ACC112 (cell line): Measurements from ENCODE around the gene MRPS18A.

Experiments
- H2AFZ ChIP-seq: fragments of 200-600 bp; sonication (generic); one replicate; pipeline ENCODE4 v1.6.0; 2017; ENCODE audit warnings: antibody characterized with exemption, low read length; ENCODE audit not compliant: unreplicated experiment
- H3K27ac ChIP-seq: fragments of 200-600 bp; sonication (generic); 2 replicates; pipeline ENCODE4 v1.5.1; 2014; ENCODE audit warnings: low read depth, mild to moderate bottlenecking, antibody characterized with exemption, low read length, moderate library complexity
- H3K27me3 ChIP-seq: fragments of 200-600 bp; sonication (generic); 2 replicates; pipeline ENCODE4 v1.6.1; 2014; ENCODE audit warnings: mild to moderate bottlenecking, antibody characterized with exemption, low read length, moderate library complexity, mixed read lengths; ENCODE audit not compliant: insufficient read depth
- H3K36me3 ChIP-seq: fragments of 200-600 bp; sonication (generic); 2 replicates; pipeline ENCODE4 v1.6.1; 2016; ENCODE audit warnings: mild to moderate bottlenecking, antibody characterized with exemption, low read length, moderate library complexity, mixed read lengths; ENCODE audit not compliant: insufficient read depth
- H3K4me1 ChIP-seq: fragments of 200-600 bp; sonication (generic); one replicate; pipeline ENCODE4 v1.6.1; 2016; ENCODE audit warnings: low read length, mixed read lengths; ENCODE audit not compliant: insufficient read depth, unreplicated experiment, control insufficient read depth
- H3K4me3 ChIP-seq: fragments of 200-600 bp; sonication (generic); 2 replicates; pipeline ENCODE4 v1.5.1; 2014; ENCODE audit warnings: mild to moderate bottlenecking, low read depth, low read length
- H3K79me2 ChIP-seq: fragments of 200-600 bp; sonication (generic); one replicate; pipeline ENCODE4 v1.6.0; 2016; ENCODE audit warnings: low read length; ENCODE audit not compliant: control insufficient read depth, unreplicated experiment, insufficient read depth

Gene MRPS18A

GRCh38 chr6:43677759-43678158 lies 9.8 kb downstream of the MRPS18A start:
- no peaks in the 10 kb centered on the region for H3K27me3 ChIP-seq
- H3K4me1 ChIP-seq, result no peaks in the 10 kb centered on the region
- H3K79me2 ChIP-seq, result peaks cover 11% of the 10 kb centered on the region
- no peak overlapping the region for H3K4me3 ChIP-seq
- H3K36me3 ChIP-seq, result peaks cover 10% of the 10 kb centered on the region; the same call in 1 of the 2 replicates
- no peak overlapping the region for H2AFZ ChIP-seq
- no peak overlapping the region for H3K27ac ChIP-seq

- H3K27me3 ChIP-seq, result no peaks in the 10 kb centered on the region
- H3K79me2 ChIP-seq, result peaks cover 5% of the 10 kb centered on the region
- H2AFZ ChIP-seq, result no peak overlapping the region
- H3K27ac ChIP-seq, result no peak overlapping the region
- peaks cover 10% of the 10 kb centered on the region; the same call in 1 of the 2 replicates for H3K36me3 ChIP-seq
- no peak overlapping the region for H3K4me3 ChIP-seq
- no peaks in the 10 kb centered on the region for H3K4me1 ChIP-seq
Observed at GRCh38 chr6:43676962-43677606, 10.5 kb downstream of the MRPS18A start.

GRCh38 chr6:43674921-43675320 lies 12.7 kb downstream of the MRPS18A start:
- no peaks in the 10 kb centered on the region for H3K4me1 ChIP-seq
- H3K4me3 ChIP-seq, result no peak overlapping the region
- H3K27me3 ChIP-seq, result no peaks in the 10 kb centered on the region
- no peaks in the 10 kb centered on the region for H3K79me2 ChIP-seq
- H3K36me3 ChIP-seq, result peaks cover 6% of the 10 kb centered on the region; the same call in 1 of the 2 replicates
- H3K27ac ChIP-seq, result no peak overlapping the region
- no peak overlapping the region for H2AFZ ChIP-seq

- H3K4me1 ChIP-seq, result peaks cover 1% of the 10 kb centered on the region
- no peak overlapping the region for H2AFZ ChIP-seq
- H3K27ac ChIP-seq, result no peak overlapping the region
- no peaks in the 10 kb centered on the region for H3K27me3 ChIP-seq
- H3K79me2 ChIP-seq, result no peaks in the 10 kb centered on the region
- H3K36me3 ChIP-seq, result peaks cover 6% of the 10 kb centered on the region; the same call in 1 of the 2 replicates
- H3K4me3 ChIP-seq, result no peak overlapping the region
Observed at GRCh38 chr6:43674291-43674690, 13.3 kb downstream of the MRPS18A start.

GRCh38 chr6:43673444-43674084 lies 14.0 kb downstream of the MRPS18A start:
- peaks cover 8% of the 10 kb centered on the region for H3K4me1 ChIP-seq
- H3K27me3 ChIP-seq, result no peaks in the 10 kb centered on the region
- H2AFZ ChIP-seq, result no peak overlapping the region
- H3K4me3 ChIP-seq, result no peak overlapping the region
- no peak overlapping the region for H3K27ac ChIP-seq
- H3K79me2 ChIP-seq, result no peaks in the 10 kb centered on the region
- H3K36me3 ChIP-seq, result peaks cover 6% of the 10 kb centered on the region; the same call in 1 of the 2 replicates

GRCh38 chr6:43671801-43672690 lies 15.5 kb downstream of the MRPS18A start:
- Histone ChIP-seq H2AFZ (no peak overlapping the region), H3K36me3 (no peaks in the 10 kb centered on the region; the same call in 1 of the 2 replicates), H3K4me1 (peaks cover 16% of the 10 kb centered on the region), H3K27ac (no peak overlapping the region), H3K4me3 (no peak overlapping the region), H3K27me3 (no peaks in the 10 kb centered on the region), H3K79me2 (no peaks in the 10 kb centered on the region)

- Histone ChIP-seq H3K36me3 (no peaks in the 10 kb centered on the region; the same call in 1 of the 2 replicates), H3K27ac (no peak overlapping the region), H2AFZ (no peak overlapping the region), H3K4me3 (no peak overlapping the region), H3K4me1 (peaks cover 16% of the 10 kb centered on the region), H3K27me3 (no peaks in the 10 kb centered on the region), H3K79me2 (no peaks in the 10 kb centered on the region)
Observed at GRCh38 chr6:43671011-43671800, 16.4 kb downstream of the MRPS18A start.

- H3K4me1 ChIP-seq, result peaks cover 16% of the 10 kb centered on the region
- H3K79me2 ChIP-seq, result no peaks in the 10 kb centered on the region
- no peak overlapping the region for H2AFZ ChIP-seq
- H3K4me3 ChIP-seq, result no peak overlapping the region
- H3K27ac ChIP-seq, result no peak overlapping the region
- no peaks in the 10 kb centered on the region for H3K27me3 ChIP-seq
- H3K36me3 ChIP-seq, result no peaks in the 10 kb centered on the region; the same call in 1 of the 2 replicates
Observed at GRCh38 chr6:43670623-43670986, 17.0 kb downstream of the MRPS18A start.

GRCh38 chr6:43669922-43670622 lies 17.5 kb downstream of the MRPS18A start:
- Histone ChIP-seq H3K36me3 (no peaks in the 10 kb centered on the region; the same call in 1 of the 2 replicates), H3K4me3 (no peak overlapping the region), H3K27ac (no peak overlapping the region), H3K27me3 (no peaks in the 10 kb centered on the region), H2AFZ (no peak overlapping the region), H3K4me1 (peaks cover 21% of the 10 kb centered on the region), H3K79me2 (no peaks in the 10 kb centered on the region)
